CD4-positive, alpha-beta T cell (primary cell): ENCODE measurements around the gene SLC35F2. TPM values are rescaled to one million over a fixed set of nuclear protein-coding genes. Genes with fewer than 3 reads are reported as not detected.

ENCODE experiments used
- ATAC-seq: fragments of 200-7000 bp; cut with Tn5 transposase; one replicate; pipeline ENCODE4 v1.10.0; 2022; ENCODE audit warnings: mild to moderate bottlenecking; ENCODE audit not compliant: poor library complexity
- CTCF ChIA-PET: fragments of 350-600 bp; sonication (Branson Sonifier 250); formaldehyde crosslinking; loops from one replicate; lab custom pipeline; 2021; ENCODE audit warnings: antibody characterized with exemption, inconsistent platforms; lab: Charles Lee
- POLR2A ChIA-PET: fragments of 350-600 bp; sonication (Branson Sonifier 250); formaldehyde crosslinking; loops from one replicate; lab custom pipeline; 2021; ENCODE audit warnings: antibody characterized with exemption, inconsistent platforms; lab: Charles Lee
- DNase-seq, 14 experiments: peaks; one replicate each; pipeline ENCODE4 v3.0.0-alpha.2; 2013 to 2020; ENCODE audit warnings: mixed read lengths in 2 of 14
- H3K27ac ChIP-seq, 2 donors: one replicate each; pipeline versions ENCODE4 v1.5.1 to v1.7.0; 2013; ENCODE audit warnings: low read length in 2 of 2, low read depth in 1 of 2, mild to moderate bottlenecking in 1 of 2
- H3K27me3 ChIP-seq, 2 experiments: 1 replicate in 1 of 2; 2 replicates in 1 of 2; pipeline versions ENCODE4 v1.6.1 to v1.7.0; 2013; ENCODE audit warnings: low read length in 2 of 2, control low read depth in 1 of 2, mild to moderate bottlenecking in 1 of 2, moderate library complexity in 1 of 2; ENCODE audit not compliant: insufficient read depth in 2 of 2, control insufficient read depth in 1 of 2
- H3K36me3 ChIP-seq: one replicate; pipeline ENCODE4 v1.6.1; 2013; ENCODE audit warnings: low read length, control low read depth; ENCODE audit not compliant: insufficient read depth
- H3K4me1 ChIP-seq: one replicate; pipeline ENCODE4 v1.6.1; 2013; ENCODE audit warnings: low read length, control low read depth; ENCODE audit not compliant: insufficient read depth
- H3K4me3 ChIP-seq: one replicate; pipeline ENCODE4 v1.5.1; 2013; ENCODE audit warnings: mild to moderate bottlenecking, low read length, moderate library complexity
- H3K9me3 ChIP-seq, 2 experiments: 1 replicate in 1 of 2; 2 replicates in 1 of 2; pipeline versions ENCODE4 v1.6.1 to v1.7.0; 2013; ENCODE audit warnings: low read length in 2 of 2, mild to moderate bottlenecking in 2 of 2, control low read depth in 1 of 2, moderate library complexity in 1 of 2; ENCODE audit not compliant: control insufficient read depth in 1 of 2, insufficient read depth in 1 of 2
- H3K27ac Mint-ChIP-seq: one replicate; pipeline ENCODE4 v1.8.0; 2020; ENCODE audit warnings: mixed read lengths
- H3K27me3 Mint-ChIP-seq: one replicate; pipeline ENCODE4 v1.8.0; 2021; ENCODE audit warnings: mixed read lengths
- H3K36me3 Mint-ChIP-seq: one replicate; pipeline ENCODE4 v1.8.0; 2021; ENCODE audit warnings: low read depth, mixed read lengths
- H3K4me1 Mint-ChIP-seq: one replicate; pipeline ENCODE4 v1.8.0; 2021; ENCODE audit warnings: low read depth, mixed read lengths
- H3K4me3 Mint-ChIP-seq: one replicate; pipeline ENCODE4 v1.8.0; 2020; ENCODE audit warnings: mild to moderate bottlenecking, mixed read lengths
- H3K9me3 Mint-ChIP-seq: one replicate; pipeline ENCODE4 v1.8.0; 2020; ENCODE audit warnings: mixed read lengths
- CTCF ChIP-seq: fragments of 200-600 bp; IDR thresholded peaks from one replicate; pipeline ENCODE4 v1.8.0; 2022; ENCODE audit warnings: antibody characterized with exemption, mild to moderate bottlenecking
- intact Hi-C, 2 experiments: fragments of 100-400 bp; cut with DNase I in 1 of 2; cut with micrococcal nuclease in 1 of 2; formaldehyde crosslinking; loops; one replicate each; pipeline versions ENCODE4 v1.15.1 to v1.9.0; 2023 to 2025; cut with DNase I, micrococcal nuclease
- total RNA-seq, 174 experiments: library from RNA in 2 of 174; stranded (reverse) in 2 of 174; gene quantifications; one replicate each; pipeline ENCODE4 v1.2.3 and lab custom pipeline; 2021 to 2026

Gene SLC35F2
- total RNA-seq, 2 experiments from 2014 or later, result 2.8 to 3.0 TPM

DNA sequence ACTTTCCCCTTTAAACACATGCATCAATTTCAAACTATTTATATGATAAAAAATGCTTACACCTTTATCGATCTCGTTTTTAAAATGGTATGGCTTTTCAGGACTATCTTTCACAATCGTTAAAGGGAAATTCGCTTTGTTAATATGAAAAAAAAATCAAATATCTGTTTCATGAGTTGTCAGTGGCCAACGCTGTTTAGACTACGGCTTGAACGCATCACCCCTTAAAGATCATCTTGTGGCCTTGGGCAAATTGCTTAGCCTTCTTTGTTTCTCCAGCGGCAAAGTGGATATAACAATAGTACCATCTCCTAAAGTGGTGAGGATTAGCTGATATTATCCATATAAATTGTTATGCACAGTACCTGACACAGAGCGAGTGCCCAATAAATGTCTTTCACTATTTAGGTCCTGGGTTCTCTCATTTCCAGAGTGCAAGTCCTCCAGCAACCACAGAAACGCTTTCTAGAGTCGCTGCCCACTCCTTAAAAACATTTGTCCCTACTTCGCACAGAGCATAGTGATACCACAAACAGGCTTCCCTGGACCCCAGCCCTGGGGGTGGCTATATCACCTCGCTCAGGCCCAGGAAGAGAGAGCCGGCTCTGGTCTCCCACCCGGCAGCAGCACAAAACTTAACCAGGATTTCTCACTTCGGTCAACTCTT lies 904 bp downstream of the SLC35F2 start:
- Mint-ChIP-seq H3K9me3 (no peaks in the 10 kb centered on the region), H3K4me3 (peak overlapping the region; percentile 100), H3K4me1 (peaks cover 28% of the 10 kb centered on the region), H3K36me3 (no peaks in the 10 kb centered on the region), H3K27me3 (no peaks in the 10 kb centered on the region), H3K27ac (peak overlapping the region; percentile 85)
- no peaks in the 10 kb centered on the region for H3K36me3 ChIP-seq
- peaks cover 26% of the 10 kb centered on the region for H3K4me1 ChIP-seq
- intact Hi-C loops, result loop anchor here in 1 of 2 experiments (10.0 kb wide), 2 partner anchors 157 to 1773 kb away; no protein-coding TSS in a partner anchor
- ATAC-seq, result no peak
- H3K27me3 ChIP-seq, result no peaks in the 10 kb centered on the region
- POLR2A ChIA-PET, result interaction anchor here (0.6 kb wide), 1 partner anchor 151 kb away, joined by 3 read pairs; the partner anchor contains the start of gene CUL5
- H3K4me3 ChIP-seq, result peak overlapping the region; percentile 94
- no peak overlapping the region for H3K27ac ChIP-seq
- DNase-seq, result no peak
- CTCF ChIA-PET, result no interaction called here
- H3K9me3 ChIP-seq, result no peaks in the 10 kb centered on the region
- no peak for TF ChIP-seq CTCF

DNA sequence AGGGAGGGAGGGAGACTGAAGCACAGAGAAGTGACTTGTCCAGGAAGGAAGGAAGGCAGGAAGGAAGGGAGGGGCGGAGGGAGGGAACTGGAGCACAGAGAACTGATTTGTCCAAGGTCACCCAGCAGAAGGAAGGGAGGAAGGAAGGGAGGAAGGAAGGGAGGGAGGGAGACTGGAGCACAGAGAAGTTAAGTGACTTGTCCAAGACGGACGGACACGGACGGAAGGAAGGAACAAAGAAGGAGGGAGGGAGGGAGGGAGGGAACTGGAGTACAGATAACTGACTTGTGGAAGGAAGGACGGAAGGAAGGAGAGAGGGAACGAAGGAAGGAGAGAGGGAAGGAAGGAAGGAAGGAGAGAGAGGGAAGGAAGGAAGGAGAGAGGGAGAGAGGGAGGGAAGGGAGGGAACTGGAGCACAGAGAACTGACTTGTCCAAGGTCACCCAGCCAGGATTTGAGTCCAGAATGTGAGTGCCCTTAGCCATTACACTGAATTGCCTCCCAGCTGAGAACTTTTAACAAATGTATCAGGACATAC lies 1.5 kb downstream of the SLC35F2 start:
- Mint-ChIP-seq H3K36me3 (no peaks in the 10 kb centered on the region), H3K9me3 (no peaks in the 10 kb centered on the region), H3K4me3 (peak overlapping the region; percentile 100), H3K4me1 (peaks cover 28% of the 10 kb centered on the region), H3K27ac (peak overlapping the region; percentile 85), H3K27me3 (no peaks in the 10 kb centered on the region)
- no peaks in the 10 kb centered on the region for H3K9me3 ChIP-seq
- TF ChIP-seq CTCF, result no peak
- no peaks in the 10 kb centered on the region for H3K36me3 ChIP-seq
- intact Hi-C loops, result loop anchor here in 1 of 2 experiments (10.0 kb wide), 2 partner anchors 158 to 1772 kb away; no protein-coding TSS in a partner anchor
- no peaks in the 10 kb centered on the region for H3K27me3 ChIP-seq
- no peak overlapping the region for H3K27ac ChIP-seq
- peaks cover 26% of the 10 kb centered on the region for H3K4me1 ChIP-seq
- H3K4me3 ChIP-seq, result no peak overlapping the region
- ChIA-PET CTCF (no interaction called here), POLR2A (no interaction called here)
- no peak for ATAC-seq
- DNase-seq, result peak in 2 of 14 experiments; percentile 4 to 23

- H3K4me1 ChIP-seq, result peaks cover 26% of the 10 kb centered on the region
- intact Hi-C loops, result loop anchor here in 1 of 2 experiments (10.0 kb wide), 2 partner anchors 158 to 1772 kb away; no protein-coding TSS in a partner anchor
- POLR2A ChIA-PET, result interaction anchor here (0.7 kb wide), 1 partner anchor 24 kb away, joined by 3 read pairs; no protein-coding TSS in a partner anchor
- no peak for TF ChIP-seq CTCF
- ATAC-seq (no peak), DNase-seq (peak in 2 of 14 experiments; percentile 12 to 24)
- H3K27ac ChIP-seq, result no peak overlapping the region
- no peaks in the 10 kb centered on the region for H3K36me3 ChIP-seq
- CTCF ChIA-PET, result interaction anchor here (0.6 kb wide), 1 partner anchor 14 kb away, joined by 3 read pairs; no protein-coding TSS in a partner anchor
- peak overlapping the region; percentile 54 for H3K27ac Mint-ChIP-seq
- no peaks in the 10 kb centered on the region for H3K9me3 Mint-ChIP-seq
- H3K27me3 ChIP-seq, result no peaks in the 10 kb centered on the region
- H3K9me3 ChIP-seq, result no peaks in the 10 kb centered on the region
- H3K27me3 Mint-ChIP-seq, result no peaks in the 10 kb centered on the region
- peak overlapping the region; percentile 81 for H3K4me3 Mint-ChIP-seq
- H3K4me3 ChIP-seq, result no peak overlapping the region
- H3K36me3 Mint-ChIP-seq, result no peaks in the 10 kb centered on the region
- peaks cover 33% of the 10 kb centered on the region for H3K4me1 Mint-ChIP-seq
Measured at GRCh38 chr11:107856180-107856980, 2.2 kb downstream of the SLC35F2 start.
